ENCODE results near the gene HDGFL2.

DNA sequence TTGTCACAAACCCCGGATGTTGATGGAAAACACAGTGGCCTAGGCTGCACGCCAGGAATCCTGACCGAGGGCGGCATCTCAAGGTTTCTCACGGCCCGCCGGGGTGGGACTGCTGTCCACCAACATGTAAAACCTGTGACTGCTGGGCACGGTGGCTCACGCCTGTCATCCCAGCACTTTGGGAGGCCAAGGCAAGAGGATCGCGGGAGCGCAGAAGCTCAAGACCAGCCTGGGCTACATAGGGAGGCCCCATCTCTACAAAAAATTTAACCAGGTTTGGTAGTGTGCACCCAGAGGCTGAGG, 35.0 kb downstream of the HDGFL2 start:
- TF ChIP-seq, protein P1, sequence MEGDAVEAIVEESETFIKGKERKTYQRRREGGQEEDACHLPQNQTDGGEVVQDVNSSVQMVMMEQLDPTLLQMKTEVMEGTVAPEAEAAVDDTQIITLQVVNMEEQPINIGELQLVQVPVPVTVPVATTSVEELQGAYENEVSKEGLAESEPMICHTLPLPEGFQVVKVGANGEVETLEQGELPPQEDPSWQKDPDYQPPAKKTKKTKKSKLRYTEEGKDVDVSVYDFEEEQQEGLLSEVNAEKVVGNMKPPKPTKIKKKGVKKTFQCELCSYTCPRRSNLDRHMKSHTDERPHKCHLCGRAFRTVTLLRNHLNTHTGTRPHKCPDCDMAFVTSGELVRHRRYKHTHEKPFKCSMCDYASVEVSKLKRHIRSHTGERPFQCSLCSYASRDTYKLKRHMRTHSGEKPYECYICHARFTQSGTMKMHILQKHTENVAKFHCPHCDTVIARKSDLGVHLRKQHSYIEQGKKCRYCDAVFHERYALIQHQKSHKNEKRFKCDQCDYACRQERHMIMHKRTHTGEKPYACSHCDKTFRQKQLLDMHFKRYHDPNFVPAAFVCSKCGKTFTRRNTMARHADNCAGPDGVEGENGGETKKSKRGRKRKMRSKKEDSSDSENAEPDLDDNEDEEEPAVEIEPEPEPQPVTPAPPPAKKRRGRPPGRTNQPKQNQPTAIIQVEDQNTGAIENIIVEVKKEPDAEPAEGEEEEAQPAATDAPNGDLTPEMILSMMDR (IDR thresholded peaks at IDR 0.05; ENCODE audit: borderline replicate concordance, extremely low read depth, low read length, poor library complexity, severe bottlenecking), result no peak
- no peak for TF ChIP-seq EZH2 (IDR thresholded peaks at IDR 0.05; ENCODE audit: borderline replicate concordance, low read depth, low read length, severe bottlenecking)
